Subcutaneous adipose tissue (tissue), 4 donors: ENCODE measurements around the gene SHOC2. TPM values are rescaled to one million over a fixed set of nuclear protein-coding genes. Genes with fewer than 3 reads are reported as not detected.

ENCODE experiments used
- total RNA-seq, 4 donors: library from RNA; depleted of rRNA; stranded (reverse); fragments of >200 nt; gene quantifications; one replicate each; pipeline ENCODE4 v1.1.0, GENCODE V29; 2016
- TF ChIP-seq, protein P1 (sequence below): fragments of 450-650 bp; IDR thresholded peaks from one replicate; pipeline ENCODE4 v1.5.1; 2016; ENCODE audit warnings: low read depth, mild to moderate bottlenecking, control low read depth, antibody characterized with exemption, moderate library complexity

The SHOC2 gene
- total RNA-seq, 4 donors from 2014 or later, result 67.1 to 128 (median 72.0) TPM

DNA sequence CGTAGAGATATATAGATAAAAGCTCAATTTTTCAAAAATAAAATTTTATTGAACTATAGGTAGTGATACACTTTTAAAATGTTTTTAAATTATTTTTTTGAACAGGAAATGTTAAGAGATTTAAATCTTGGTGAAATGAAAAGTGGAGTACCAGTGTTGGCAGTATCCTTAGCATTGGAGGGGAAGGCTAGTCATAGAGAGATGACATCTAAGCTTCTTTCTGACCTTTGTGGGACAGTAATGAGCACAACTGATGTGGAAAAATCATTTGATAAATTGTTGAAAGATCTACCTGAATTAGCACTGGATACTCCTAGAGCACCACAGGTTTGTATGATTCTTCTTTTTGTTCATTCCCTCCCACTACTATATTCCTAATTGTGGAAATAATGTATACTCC is 31.8 kb upstream of the SHOC2 start:
- TF ChIP-seq, protein P1, sequence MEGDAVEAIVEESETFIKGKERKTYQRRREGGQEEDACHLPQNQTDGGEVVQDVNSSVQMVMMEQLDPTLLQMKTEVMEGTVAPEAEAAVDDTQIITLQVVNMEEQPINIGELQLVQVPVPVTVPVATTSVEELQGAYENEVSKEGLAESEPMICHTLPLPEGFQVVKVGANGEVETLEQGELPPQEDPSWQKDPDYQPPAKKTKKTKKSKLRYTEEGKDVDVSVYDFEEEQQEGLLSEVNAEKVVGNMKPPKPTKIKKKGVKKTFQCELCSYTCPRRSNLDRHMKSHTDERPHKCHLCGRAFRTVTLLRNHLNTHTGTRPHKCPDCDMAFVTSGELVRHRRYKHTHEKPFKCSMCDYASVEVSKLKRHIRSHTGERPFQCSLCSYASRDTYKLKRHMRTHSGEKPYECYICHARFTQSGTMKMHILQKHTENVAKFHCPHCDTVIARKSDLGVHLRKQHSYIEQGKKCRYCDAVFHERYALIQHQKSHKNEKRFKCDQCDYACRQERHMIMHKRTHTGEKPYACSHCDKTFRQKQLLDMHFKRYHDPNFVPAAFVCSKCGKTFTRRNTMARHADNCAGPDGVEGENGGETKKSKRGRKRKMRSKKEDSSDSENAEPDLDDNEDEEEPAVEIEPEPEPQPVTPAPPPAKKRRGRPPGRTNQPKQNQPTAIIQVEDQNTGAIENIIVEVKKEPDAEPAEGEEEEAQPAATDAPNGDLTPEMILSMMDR, result no peak

DNA sequence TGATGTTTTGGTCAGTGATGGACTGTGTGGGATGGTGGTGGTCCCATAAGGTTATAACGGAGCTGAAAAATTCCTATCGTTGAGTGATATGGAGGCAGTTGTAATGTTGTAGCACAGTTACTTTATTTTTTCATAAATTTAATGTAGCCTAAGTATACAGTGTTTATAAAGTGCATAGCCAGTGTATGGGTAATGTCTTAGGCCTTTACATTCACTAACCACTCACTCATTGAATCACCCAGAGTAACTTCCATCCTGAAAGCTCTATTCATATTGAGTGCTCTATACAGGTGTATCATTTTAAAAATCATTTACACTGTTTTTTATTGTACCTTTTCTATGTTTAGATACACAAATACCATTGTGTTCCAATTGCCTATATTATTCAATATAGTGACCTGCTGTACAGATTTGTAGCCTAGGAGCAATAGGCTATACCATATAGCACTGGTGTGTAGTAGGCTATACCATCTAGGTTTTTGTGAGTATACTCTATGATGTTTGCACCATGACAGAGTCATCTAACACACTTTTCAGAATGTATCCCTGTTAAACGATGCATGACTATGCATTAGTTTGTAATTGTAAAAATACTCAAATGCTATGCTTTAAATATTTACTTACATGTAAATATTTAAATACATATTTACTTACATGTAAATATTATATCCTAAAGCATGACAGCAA is 26.7 kb upstream of the SHOC2 start:
- TF ChIP-seq, protein P1, result no peak

DNA sequence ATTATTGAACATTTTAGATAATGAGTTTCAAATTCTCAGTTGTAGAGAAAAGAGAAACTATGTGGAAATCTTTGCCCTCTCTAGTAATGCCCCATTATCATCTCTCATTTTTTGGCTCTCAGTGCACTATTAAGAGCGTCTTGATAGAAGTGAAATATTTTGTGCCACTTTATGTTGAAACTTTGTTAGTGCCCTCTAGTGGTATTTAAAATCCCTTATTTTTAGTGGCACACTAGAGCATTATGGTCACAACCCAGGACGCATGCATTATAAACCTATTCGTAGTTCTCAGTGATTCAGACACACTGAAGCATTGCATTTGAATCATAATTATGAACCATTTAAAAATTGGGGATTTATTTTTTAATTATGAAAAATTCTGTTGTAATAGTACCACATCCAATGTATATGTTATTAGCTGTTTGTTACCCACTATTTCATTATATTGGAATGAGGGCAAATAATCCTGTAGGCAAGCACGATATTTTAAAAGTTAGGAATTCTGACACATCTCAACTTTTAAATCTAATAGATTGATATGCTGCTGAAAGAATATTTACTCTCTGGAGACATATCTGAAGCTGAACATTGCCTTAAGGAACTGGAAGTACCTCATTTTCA is 25.7 kb upstream of the SHOC2 start:
- TF ChIP-seq, protein P1, result no peak

DNA sequence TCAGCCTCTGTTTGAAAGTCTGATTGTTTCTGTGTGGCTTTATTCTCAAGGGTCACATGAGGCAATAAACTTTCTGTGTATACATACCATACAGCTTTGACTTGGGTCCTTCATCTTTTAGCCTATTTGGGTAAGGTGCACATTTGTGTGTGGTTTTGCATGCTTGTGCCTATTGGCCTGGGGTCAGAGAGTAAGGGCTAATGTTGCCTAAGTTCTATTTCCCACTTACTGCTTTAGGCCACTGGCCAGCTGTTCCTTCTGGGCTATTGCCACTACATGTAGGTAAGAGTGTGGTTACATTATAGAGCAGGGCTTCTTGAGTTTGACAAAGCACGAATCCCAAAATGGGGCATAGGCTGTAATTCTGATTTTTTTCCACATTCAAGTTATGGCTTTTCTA is 22.2 kb upstream of the SHOC2 start:
- TF ChIP-seq, protein P1, result no peak

DNA sequence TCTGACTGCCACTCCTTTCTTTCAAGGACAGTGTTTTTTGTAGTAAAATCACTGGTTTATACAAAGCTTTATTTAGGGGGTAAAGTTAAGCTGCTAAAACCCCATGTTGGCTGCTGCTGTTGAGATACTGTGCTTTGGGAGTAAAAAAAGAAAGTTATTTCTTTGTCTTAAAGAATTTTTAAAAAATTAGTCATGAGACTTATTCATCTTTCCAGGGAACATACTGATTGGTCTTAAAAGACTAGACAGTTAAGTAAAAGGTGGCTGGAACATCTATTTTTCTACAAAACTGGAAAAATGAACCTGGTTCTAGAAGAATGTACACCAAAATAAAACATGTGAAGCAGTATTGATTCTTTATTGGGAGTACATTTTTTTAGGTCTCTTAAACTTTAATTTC is 21.0 kb upstream of the SHOC2 start:
- TF ChIP-seq, protein P1, result no peak

DNA sequence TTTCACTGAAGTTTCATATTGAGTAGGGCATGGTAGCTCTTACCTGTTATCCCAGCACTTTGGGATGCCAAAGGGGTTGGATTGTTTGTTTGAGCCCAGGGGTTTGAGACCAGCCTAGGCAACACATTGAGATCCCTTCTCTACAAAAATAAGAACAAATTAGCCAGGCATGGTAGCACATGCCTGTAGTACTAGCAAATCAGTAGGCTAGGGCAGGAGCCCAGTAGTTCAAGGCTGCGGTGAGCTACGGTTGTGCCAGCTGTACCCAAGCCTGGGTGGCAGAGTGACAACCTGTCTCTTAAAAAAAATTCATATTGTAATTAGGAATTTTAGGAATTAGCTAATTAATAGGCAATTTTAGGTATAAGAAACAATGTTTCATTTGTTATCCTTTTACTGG is 18.4 kb upstream of the SHOC2 start:
- TF ChIP-seq, protein P1, result no peak

DNA sequence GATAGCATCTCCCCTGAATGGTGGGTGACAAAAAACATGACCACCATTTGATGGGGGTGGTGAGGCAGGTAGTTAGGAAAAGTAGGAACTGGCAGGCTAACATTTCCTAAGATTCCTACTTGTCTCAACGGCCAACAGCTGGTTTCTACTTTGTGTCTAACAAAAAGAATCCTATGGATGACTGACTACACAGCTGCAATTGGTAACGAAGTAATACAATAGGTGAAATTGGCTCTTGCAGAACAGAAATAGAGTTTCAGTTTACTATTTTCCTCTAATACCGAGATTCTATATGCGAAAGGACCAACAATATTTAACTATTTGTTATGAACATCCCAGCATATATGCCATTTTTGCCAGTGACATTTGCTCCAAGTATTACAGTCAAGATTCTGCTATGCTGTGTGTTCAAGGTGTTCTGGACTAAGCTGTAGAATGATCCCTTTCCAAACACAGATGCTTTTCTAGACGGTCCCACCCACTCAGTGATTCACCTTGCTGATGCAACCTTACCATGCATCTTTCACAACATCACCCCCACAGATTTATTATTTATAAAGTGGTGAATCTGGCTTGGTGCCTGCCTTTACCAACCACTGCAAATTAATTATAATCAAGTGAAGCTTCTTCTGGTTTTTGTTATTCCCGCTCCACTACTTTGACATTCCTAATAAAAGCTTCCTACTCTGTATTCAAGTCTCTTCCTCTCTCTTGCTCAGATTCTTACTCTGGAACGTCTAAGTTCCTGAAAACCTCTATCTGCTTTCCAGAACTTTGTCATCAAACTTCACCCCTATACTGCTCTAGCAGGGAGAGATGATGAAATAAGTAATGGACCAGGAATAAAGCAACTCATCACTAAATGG is 17.2 kb upstream of the SHOC2 start:
- TF ChIP-seq, protein P1, result no peak
